OCI-LY7 (cell line): ENCODE results near the gene ASIC2. TPM values are rescaled to one million over a fixed set of nuclear protein-coding genes. Genes with fewer than 3 reads are reported as not detected.

Experiments used
- BruUV-seq: library from RNA; stranded (reverse); fragments of 400-500 nt; replicated peaks from 2 replicates; lab custom pipeline; 2021; lab: Mats Ljungman, UMichigan
- CTCF ChIA-PET: fragments of 300-600 bp; sonication (Branson Sonifier 250); formaldehyde crosslinking; loops from one replicate; lab custom pipeline; 2022; ENCODE audit warnings: antibody characterized with exemption; ENCODE audit not compliant: unreplicated experiment; lab: Charles Lee
- POLR2A ChIA-PET: fragments of 300-600 bp; sonication (Branson Sonifier 250); formaldehyde crosslinking; loops from one replicate; lab custom pipeline; 2022; ENCODE audit warnings: antibody characterized with exemption; lab: Charles Lee
- DNase-seq: peaks from one replicate; pipeline ENCODE4 v3.0.0-alpha.2; 2015; ENCODE audit warnings: low spot score
- H2AFZ ChIP-seq: fragments of 200-600 bp; sonication (generic), shearing (Covaris generic); 2 replicates; pipeline ENCODE4 v1.6.1; 2014; ENCODE audit warnings: mild to moderate bottlenecking, antibody characterized with exemption, low read length, moderate library complexity
- H3K27ac ChIP-seq: fragments of 200-600 bp; sonication (generic); 2 replicates; pipeline ENCODE4 v1.5.1; 2014; ENCODE audit warnings: mixed run types, low read depth, mild to moderate bottlenecking, moderate library complexity, low read length, inconsistent platforms; ENCODE audit not compliant: poor library complexity, severe bottlenecking
- H3K36me3 ChIP-seq: fragments of 200-600 bp; sonication (generic); 2 replicates; pipeline ENCODE4 v1.6.1; 2014; ENCODE audit warnings: mild to moderate bottlenecking, antibody characterized with exemption, low read length, moderate library complexity, mixed read lengths; ENCODE audit not compliant: insufficient read depth
- H3K4me1 ChIP-seq: fragments of 200-600 bp; sonication (generic); 2 replicates; pipeline ENCODE4 v1.5.1; 2014; ENCODE audit warnings: mild to moderate bottlenecking, low read length; ENCODE audit not compliant: insufficient read depth, poor library complexity, severe bottlenecking
- H3K4me2 ChIP-seq: fragments of 200-600 bp; sonication (generic); 2 replicates; pipeline ENCODE4 v1.6.1; 2014; ENCODE audit warnings: mild to moderate bottlenecking, low read length
- H3K4me3 ChIP-seq: fragments of 200-600 bp; sonication (generic); 2 replicates; pipeline ENCODE4 v1.5.1; 2014; ENCODE audit warnings: mild to moderate bottlenecking, low read depth, low read length; ENCODE audit not compliant: poor library complexity, severe bottlenecking
- H3K79me2 ChIP-seq: fragments of 200-600 bp; sonication (generic); 2 replicates; pipeline ENCODE4 v1.6.1; 2016; ENCODE audit warnings: low read depth, mild to moderate bottlenecking, low read length, moderate library complexity, mixed read lengths; ENCODE audit not compliant: insufficient read depth
- H3K9me2 ChIP-seq: fragments of 200-600 bp; sonication (generic); 2 replicates; pipeline ENCODE4 v1.6.1; 2016; ENCODE audit warnings: mild to moderate bottlenecking, low read length, mixed read lengths; ENCODE audit not compliant: insufficient read depth
- H3K9me3 ChIP-seq: fragments of 200-600 bp; sonication (generic); 2 replicates; pipeline ENCODE4 v1.6.1; 2014; ENCODE audit warnings: mild to moderate bottlenecking, mixed run types, low read length, mixed read lengths
- H4K20me1 ChIP-seq: fragments of 200-600 bp; sonication (generic); 2 replicates; pipeline ENCODE4 v1.6.1; 2014; ENCODE audit warnings: mild to moderate bottlenecking, antibody characterized with exemption, low read length, moderate library complexity, mixed read lengths; ENCODE audit not compliant: insufficient read depth
- EZH2phosphoT487 ChIP-seq: fragments of 200-600 bp; sonication (generic); IDR thresholded peaks from 2 replicates; pipeline ENCODE4 v1.6.1; 2018; ENCODE audit warnings: low read depth, borderline replicate concordance, mild to moderate bottlenecking, mixed run types, antibody characterized with exemption, low read length, moderate library complexity, mixed read lengths
- intact Hi-C: fragments of 100-400 bp; cut with micrococcal nuclease; formaldehyde crosslinking; loops from one replicate; pipeline ENCODE4 v1.10.0; 2022; ENCODE audit not compliant: unreplicated experiment
- total RNA-seq, 2 experiments: library from RNA; depleted of rRNA in 1 of 2; stranded (reverse); fragments of >200 nt in 1 of 2; shearing (Covaris generic) in 1 of 2; gene quantifications; 2 replicates each; pipeline ENCODE4 v1.2.3, GENCODE V29; 2014 to 2022
- TF ChIP-seq, protein P1 (sequence below): fragments of 200-600 bp; sonication (generic); conservative IDR thresholded peaks from 2 replicates; pipeline ENCODE4 v1.5.1; 2014; ENCODE audit warnings: mild to moderate bottlenecking, antibody characterized with exemption, low read length, moderate library complexity, mixed read lengths

ASIC2 gene
- total RNA-seq, 2 experiments from 2014 or later, result not detected

DNA sequence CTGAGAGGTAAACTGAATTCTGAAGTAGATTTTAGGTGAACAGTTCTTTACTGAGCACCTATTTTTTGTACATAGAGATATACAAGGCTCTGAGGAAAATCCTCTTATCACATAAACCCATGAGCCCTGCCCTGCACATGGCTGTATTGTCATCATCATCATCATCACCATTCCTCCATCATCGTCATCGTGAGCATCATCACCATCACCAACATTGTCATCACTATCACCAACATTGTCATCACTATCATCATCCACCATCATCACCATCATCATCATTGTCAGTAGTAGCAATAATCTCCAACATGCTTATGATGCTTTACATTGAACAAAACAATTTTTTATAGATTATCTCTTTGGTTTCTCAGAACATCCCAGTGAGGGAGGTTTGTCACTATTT lies 20.7 kb downstream of the ASIC2 start:
- ChIA-PET CTCF (no interaction called here), POLR2A (no interaction called here)

DNA sequence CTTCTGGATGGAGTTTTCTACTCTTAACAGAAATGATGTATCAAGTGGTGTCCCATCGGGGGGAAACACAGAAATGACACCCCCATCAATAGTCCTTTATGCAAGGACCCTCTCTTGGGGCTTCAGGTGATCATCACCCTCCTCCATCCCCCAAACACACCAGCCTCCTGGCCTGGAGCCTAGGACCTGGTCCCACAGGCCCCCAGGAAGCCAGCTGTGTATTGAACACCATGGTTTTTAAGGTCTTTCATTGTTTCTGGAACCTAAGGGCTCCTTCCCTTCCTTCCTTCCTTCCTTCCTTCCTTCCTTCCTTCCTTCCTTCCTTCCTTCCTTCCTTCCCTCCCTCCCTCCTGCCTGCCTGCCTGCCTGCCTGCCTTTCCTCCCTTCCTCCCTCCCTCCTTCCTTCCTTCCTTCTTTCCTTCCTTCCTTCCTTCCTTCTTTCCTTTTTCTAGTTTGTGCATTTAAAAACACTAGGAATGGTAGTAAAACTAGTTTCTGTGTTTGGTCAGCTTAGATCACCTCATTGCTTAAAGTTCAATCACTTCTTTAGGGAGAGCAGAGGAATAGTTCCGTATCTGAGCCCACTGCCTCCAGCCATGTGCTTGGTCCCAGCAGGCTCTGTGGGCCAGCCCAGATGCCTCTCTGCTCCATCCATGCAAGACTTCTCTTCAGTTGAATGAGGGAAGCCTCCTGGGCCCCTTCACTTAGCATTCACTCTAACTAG lies 23.6 kb downstream of the ASIC2 start:
- Histone ChIP-seq H3K4me2 (no peak overlapping the region), H3K4me1 (no peaks in the 10 kb centered on the region), H3K4me3 (no peak overlapping the region), H3K79me2 (no peaks in the 10 kb centered on the region), H3K9me2 (no peaks in the 10 kb centered on the region), H3K27ac (no peak overlapping the region), H3K9me3 (no peaks in the 10 kb centered on the region), H4K20me1 (no peaks in the 10 kb centered on the region), H2AFZ (no peak overlapping the region), H3K36me3 (no peaks in the 10 kb centered on the region)
- CTCF ChIA-PET, result no interaction called here
- intact Hi-C loops, result no loop called here
- BruUV-seq, result no TSS peak
- POLR2A ChIA-PET, result no interaction called here
- no peak for TF ChIP-seq EZH2phosphoT487
- TF ChIP-seq, protein P1, sequence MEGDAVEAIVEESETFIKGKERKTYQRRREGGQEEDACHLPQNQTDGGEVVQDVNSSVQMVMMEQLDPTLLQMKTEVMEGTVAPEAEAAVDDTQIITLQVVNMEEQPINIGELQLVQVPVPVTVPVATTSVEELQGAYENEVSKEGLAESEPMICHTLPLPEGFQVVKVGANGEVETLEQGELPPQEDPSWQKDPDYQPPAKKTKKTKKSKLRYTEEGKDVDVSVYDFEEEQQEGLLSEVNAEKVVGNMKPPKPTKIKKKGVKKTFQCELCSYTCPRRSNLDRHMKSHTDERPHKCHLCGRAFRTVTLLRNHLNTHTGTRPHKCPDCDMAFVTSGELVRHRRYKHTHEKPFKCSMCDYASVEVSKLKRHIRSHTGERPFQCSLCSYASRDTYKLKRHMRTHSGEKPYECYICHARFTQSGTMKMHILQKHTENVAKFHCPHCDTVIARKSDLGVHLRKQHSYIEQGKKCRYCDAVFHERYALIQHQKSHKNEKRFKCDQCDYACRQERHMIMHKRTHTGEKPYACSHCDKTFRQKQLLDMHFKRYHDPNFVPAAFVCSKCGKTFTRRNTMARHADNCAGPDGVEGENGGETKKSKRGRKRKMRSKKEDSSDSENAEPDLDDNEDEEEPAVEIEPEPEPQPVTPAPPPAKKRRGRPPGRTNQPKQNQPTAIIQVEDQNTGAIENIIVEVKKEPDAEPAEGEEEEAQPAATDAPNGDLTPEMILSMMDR, result no peak
- DNase-seq, result no peak

More for the DNA sequence above, 20.7 kb downstream of the ASIC2 start:
- Histone ChIP-seq H3K9me2 (no peaks in the 10 kb centered on the region), H2AFZ (no peak overlapping the region), H3K4me3 (no peak overlapping the region), H3K4me1 (no peaks in the 10 kb centered on the region), H3K79me2 (no peaks in the 10 kb centered on the region), H3K4me2 (no peak overlapping the region), H4K20me1 (no peaks in the 10 kb centered on the region), H3K9me3 (no peaks in the 10 kb centered on the region), H3K36me3 (no peaks in the 10 kb centered on the region), H3K27ac (no peak overlapping the region)
- BruUV-seq, result no TSS peak
- intact Hi-C loops, result no loop called here
- DNase-seq, result no peak
- TF ChIP-seq, protein P1, result no peak
- no peak for TF ChIP-seq EZH2phosphoT487

DNA sequence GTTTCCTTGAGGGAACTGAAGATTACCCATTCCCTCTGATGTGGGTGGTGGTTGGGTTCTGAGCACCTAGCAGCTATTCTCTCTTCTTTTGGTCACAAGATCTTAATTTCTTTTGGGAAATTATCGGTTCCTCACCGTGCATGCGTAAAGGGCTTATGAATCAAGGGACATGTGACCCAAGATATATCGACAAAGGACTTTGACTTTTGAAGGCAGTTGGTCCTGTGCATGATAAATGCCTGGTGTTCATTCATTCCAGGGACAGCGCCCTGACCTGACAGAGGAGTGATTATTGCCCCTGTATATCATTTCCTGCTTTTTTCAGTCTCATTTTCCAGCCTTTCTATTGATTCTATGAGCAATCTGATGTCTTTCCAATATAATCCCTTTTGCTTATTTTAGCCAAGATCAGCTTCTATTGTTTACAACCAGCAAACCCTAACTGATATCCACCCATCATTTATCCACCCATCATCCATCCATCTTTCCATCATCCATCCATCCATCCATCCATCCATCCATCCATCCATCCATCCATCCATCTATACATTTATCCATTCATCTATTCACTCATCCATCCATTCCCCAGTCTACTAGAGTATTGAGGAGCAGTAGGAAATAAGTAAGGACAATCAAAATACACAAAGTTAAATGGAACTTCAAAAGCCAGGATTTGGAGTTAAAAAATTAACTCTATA lies 25.1 kb downstream of the ASIC2 start:
- TF ChIP-seq, protein P1, result no peak
- no peak for TF ChIP-seq EZH2phosphoT487
- DNase-seq, result no peak
- Histone ChIP-seq H3K4me2 (no peak overlapping the region), H3K9me2 (no peaks in the 10 kb centered on the region), H4K20me1 (no peaks in the 10 kb centered on the region), H3K4me3 (no peak overlapping the region), H3K4me1 (no peaks in the 10 kb centered on the region), H3K36me3 (no peaks in the 10 kb centered on the region), H3K27ac (no peak overlapping the region), H2AFZ (no peak overlapping the region), H3K79me2 (no peaks in the 10 kb centered on the region), H3K9me3 (no peaks in the 10 kb centered on the region)
- BruUV-seq, result no TSS peak
- CTCF ChIA-PET, result no interaction called here
- intact Hi-C loops, result no loop called here
- POLR2A ChIA-PET, result no interaction called here
